HEK293T (cell line): ENCODE measurements around the gene FUBP1.

ENCODE experiments used
- ARNT ChIP-seq: fragments of 450-650 bp; IDR thresholded peaks from 2 replicates; pipeline ENCODE4 v1.6.1; 2017; ENCODE audit warnings: mild to moderate bottlenecking
- BHLHE40 ChIP-seq: fragments of 450-650 bp; IDR thresholded peaks from 2 replicates; pipeline ENCODE4 v1.6.1; 2016; ENCODE audit warnings: mild to moderate bottlenecking, moderate library complexity, borderline replicate concordance
- CTBP1 ChIP-seq: fragments of 450-650 bp; IDR thresholded peaks from 2 replicates; pipeline ENCODE4 v1.6.1; 2016; ENCODE audit warnings: borderline replicate concordance
- ELF4 ChIP-seq: fragments of 450-650 bp; IDR thresholded peaks from 2 replicates; pipeline ENCODE4 v1.6.1; 2017; ENCODE audit warnings: antibody characterized with exemption
- FOXM1 ChIP-seq: fragments of 450-650 bp; IDR thresholded peaks from 2 replicates; pipeline ENCODE4 v1.6.1; 2017; ENCODE audit warnings: mild to moderate bottlenecking, borderline replicate concordance
- HDGF ChIP-seq: fragments of 450-650 bp; IDR thresholded peaks from 2 replicates; pipeline ENCODE4 v1.6.1; 2017; ENCODE audit warnings: antibody characterized with exemption, borderline replicate concordance
- SP1 ChIP-seq: fragments of 450-650 bp; IDR thresholded peaks from 2 replicates; pipeline ENCODE4 v1.6.1; 2017
- SUZ12 ChIP-seq: fragments of 450-650 bp; IDR thresholded peaks from 2 replicates; pipeline ENCODE4 v1.6.1; 2016; ENCODE audit warnings: mild to moderate bottlenecking

- TF ChIP-seq ARNT (no peak), SP1 (no peak), BHLHE40 (no peak), ELF4 (no peak), CTBP1 (no peak), SUZ12 (no peak), FOXM1 (no peak), HDGF (no peak)
Observed at GRCh38 chr1:77925518-77925917, 53.4 kb downstream of the FUBP1 start.
